Left hindlimb (tissue), 1 donor: ENCODE measurements around the gene SUN5.

Experiments
- DNase-seq: peaks from one replicate; pipeline ENCODE4 v3.0.0-alpha.2; 2018

The SUN5 gene

DNA sequence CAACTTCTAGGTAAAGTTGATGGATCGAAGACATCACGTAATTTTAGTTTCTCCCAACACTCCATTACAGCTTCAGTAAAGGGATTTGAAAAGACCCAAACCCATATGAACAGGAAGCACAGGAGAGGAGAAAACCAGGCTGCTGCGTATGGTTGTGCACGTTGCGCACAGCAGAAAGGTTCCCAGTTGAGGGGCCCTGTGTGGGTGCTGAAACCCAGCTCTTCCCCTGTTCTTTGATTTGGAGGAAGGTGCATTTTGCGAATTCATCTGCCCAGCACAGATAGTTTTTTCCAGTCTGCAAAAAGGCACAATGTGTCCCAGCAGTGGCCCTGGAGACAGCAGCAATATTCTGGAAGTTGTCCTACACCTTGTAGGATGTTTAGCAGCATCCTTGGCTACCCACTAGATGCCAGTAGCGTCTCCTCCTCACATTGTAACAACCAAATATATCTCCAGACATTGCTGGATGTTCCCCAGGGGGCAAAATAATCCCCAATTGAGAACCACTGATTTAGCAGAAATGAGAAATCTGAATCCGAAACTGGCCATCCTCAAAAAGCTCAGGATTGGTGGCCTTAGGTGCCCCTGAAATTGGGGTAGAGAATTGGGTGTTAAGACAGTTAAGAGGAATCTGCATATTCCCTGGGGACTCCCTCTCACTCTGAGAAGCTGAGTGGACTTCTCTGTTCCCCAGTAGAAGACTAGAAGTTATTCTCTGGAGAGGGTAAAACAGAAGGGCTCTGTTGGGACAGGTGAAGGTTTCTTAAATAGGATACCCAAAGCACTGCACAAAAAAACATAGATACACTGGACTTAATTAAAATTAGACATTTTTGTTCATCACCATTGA, 12.2 kb downstream of the SUN5 start:
- DNase-seq = no peak

DNA sequence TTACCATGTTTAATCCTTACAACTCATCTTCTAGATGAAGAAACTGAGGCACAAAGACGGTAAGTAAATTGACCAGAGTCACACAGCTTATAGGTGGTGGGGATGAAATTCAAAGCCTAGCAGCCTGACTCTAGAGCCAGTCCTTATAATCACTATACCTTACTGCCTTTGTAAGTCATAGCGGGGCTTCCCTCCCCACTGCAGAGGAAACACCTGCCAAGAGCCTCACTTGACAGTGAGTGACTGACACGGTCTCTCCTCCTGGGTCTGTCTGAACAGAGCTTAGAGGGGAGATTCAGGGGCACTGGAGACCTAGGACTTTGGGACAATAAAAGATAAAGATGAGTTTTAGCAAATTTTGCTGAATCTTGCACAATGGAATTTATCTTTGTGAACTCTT, 12.8 kb downstream of the SUN5 start:
- DNase-seq = no peak

DNA sequence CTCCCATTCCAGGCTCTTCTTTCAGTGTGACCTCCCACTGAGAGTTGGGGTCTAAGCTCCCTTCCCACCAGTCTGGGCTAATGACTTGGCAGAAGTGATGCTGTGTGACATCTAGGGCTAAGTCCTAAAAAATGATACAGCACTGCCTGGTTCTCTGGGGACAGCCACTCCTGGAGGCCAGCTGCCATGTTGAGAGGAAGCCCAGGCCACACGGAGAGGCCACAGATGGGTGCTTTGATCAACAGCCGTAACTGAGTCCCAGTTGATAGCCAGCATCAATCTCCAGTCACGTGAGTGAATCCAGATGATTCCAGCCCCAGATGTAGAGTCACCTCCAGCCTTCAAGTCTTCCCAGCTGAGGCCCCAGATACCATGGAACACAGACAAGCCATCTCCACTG, 13.8 kb downstream of the SUN5 start:
- DNase-seq = no peak

DNA sequence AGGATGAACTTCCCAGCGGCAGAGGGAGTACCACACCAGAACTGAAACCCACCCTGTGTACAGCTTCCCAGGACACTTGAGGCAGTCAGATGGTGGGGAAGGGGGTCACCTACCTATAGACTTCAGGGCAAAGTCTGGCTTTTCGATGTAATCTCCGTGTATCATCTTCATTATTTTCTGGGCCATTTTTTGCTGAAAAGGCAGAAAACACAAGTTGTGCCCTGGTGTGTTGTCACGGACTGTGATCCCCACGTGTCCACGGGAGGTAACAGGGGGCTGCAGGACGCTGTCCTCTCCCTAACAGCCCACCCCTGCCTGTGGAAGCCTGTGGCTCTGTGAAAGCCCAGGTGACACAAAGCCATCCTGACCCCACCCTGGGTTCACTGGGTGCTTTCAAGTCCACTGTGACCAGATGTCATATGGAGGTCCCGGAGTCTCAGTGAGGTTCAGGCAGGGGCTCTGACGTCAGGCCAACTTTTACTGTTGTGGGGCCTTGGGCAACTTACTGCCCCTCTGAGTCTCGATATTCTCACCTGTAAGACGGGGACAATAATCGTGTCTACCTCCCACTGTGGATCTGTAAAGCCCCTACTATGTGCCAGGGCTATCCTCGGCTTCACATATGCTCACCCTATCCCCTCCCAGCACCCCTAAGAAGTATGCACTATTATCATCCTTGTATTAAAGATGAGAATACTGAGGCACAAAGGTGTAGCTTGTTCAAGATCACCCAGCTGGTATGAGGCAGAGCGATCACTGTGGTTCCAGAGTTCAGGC, 14.5 kb downstream of the SUN5 start:
- no peak for DNase-seq

DNA sequence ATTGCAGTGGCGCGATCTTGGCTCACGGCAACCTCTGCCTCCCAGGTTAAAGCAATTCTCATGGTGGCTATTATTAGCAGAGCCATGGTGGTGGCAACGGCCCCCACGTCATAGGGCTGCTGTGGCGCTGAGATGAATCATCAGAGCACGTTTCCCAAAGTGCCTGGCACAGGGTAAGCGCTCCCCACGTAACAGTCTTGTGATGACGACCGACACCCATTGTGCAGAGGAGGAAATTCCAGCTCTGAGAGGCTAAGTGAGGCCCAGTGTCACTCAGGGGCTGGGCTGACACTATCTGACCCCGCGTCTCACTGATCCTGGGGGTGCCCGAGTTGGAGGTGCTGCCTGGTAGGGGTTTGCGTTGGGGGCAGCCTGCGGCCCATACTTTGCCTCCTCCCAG, 16.2 kb downstream of the SUN5 start:
- DNase-seq = no peak

DNA sequence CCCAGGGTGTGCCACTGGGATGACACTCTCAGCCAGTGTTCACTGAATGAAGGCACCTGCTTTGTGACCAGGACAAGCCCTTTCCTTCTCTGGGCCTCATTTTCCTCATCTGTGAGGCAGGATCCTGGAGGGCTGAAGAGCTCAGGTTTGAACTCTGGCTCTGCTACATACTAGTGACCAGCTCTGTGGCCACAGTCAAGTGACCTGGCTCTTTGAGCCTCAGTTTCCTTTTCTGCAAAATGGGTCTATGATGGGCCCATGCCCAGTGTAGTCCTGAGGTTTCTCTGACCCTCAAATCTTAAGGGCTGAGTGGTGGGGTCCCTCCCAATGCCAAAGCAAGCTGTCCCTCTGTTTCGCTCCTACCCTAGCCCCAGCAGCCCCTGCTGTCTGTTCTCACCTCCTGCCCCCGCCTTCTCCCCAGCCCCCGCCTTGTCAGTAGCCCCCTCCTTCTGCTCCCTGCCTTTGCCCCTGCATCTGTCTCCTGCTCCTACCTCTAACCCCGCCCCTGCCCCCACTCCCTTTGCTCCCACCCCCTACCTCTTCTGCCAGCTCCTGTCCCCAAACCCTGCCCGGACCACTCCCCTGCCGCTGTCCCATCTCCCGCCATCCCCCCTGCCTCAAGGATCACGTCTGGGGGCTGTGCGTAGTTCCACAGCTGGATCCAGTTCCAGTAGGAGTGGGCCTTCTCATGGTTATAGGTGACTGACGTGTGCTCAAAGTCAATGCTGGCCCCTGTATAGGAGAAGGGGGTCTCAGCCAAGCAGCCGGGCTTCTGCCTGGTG, 17.0 kb downstream of the SUN5 start:
- DNase-seq = no peak

DNA sequence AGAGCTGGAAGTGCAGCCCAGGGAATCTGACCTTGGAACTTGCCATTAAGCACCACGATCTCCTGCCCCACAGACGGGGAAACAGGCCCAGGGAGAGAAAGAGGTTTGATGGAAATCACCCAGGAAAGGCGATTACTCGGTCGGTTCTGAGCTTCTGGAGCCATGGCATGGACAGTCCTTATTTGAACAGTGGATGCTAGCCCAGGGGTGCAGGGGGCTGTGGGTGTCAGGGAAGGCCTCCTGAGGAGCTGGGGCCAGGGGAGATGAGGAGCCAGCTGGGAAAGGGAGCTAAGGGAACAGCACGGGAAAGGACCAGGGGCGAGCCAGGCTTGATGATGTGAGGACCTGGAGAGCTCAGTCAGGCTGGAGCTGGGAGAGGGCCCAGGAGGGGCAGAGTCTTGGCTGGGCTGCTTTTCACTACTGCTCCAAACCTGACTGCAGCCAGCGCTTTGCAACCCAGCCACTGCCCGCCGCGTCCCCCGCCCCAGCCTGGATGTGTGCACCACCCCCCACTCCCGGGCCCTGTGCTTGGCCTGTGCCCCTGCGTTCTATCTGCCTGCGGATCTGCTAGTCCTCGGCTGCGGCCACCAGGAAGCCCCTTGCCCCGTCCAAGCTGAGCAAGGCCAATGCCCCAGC, 17.8 kb downstream of the SUN5 start:
- DNase-seq = no peak

DNA sequence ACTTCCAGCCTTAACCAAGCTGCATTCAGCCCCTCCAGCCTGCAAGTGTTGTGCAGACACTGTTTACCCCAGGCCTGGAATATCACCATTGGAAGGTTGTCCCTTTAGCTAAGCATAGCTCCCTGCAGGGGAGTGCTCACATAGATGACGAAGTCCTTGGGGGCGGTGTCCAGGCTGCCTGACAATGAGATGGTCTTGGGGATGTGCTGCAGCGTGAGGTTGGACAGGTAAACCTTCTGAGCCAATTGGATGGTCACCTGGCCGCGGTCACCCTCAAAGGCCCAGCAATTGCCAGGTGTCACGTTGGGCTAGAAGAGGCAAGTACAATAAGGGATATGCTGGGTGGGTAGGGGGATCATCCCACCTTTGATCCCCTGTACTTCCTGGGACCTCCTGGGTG, 18.6 kb downstream of the SUN5 start:
- DNase-seq = no peak

DNA sequence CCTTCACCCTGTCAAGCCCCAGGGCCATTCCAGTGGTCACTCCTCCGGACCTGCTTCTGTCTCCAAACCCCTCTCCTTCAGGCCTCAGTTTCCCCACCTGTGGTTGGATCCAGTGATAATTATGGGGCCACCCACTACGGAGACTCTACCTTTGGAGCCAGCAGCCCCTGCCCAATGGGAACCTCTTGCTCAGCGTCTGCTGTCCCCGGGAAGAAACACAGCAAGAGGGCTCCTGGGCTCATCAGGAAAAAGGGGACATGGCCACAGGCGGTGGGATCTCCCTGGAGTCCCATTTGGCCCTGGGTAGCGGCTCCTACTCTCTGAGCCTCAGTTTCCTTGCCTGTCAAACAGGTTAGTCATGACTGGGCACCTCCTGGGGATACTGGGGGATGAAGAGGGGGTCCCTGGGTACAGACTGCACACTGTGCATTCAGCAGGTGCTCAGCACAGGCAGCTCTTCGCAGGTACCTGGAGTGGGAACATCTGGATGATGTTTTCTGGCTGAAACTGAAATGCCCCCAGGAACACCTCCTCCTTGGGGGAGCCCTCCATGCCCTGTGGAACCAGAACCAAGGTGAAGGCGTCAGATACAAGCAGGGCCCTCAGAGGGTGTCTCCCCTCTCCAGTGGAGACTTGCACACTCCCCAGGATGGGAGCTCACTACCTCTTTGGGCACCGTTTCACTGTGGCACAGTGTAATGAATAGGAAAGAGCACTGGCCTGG, 19.4 kb downstream of the SUN5 start:
- DNase-seq = no peak

DNA sequence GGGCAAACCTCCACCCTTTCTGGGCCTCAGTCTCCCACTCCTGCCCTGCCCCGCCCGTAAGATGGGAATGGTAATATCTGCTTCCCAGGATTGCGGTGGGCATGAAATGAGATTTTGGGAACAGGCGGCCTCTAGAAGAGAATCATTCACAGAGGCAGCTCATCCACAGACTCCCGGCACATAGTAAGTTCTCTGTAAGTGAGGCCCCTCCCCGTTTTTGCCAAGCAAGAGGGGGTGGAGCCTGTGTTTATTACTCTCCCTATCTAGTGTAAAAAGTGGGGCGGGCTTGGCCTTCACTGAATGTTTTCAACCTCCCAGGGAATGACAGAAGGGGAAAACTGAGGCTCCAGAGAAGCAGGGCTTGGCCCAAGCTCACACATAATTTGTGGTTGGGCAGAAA, 20.0 kb downstream of the SUN5 start:
- no peak for DNase-seq

DNA sequence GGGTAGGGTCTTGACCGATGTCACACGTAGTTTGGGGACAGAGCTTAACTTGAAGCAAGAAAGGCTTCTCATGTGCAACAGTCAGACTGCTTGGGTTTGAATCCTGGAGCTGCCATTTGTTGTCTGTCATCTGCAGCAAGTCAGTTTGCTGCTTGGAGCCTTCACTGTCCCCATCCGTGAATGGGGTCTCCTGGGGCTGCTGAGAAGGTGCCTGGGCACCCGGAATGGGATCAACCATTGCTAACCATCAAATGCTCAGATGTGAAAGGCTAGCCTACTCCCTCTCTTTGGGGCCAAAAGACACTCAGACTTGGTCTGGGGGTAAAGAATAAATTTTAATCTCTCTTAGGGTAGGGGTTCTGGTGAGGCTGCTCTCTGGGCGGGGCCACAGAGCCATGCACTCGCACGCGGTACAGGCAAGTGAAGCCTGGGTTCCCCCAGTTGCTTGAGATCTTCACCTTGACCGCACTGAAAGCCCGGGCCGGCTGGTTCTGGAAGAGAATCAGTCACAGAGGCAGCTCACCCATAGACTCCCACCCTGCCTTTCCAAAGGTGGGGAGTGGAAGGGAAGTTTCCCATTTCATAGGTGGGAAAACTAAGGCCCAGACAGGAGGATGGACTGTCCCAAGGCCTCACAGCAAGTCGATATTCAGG, 20.6 kb downstream of the SUN5 start:
- no peak for DNase-seq

DNA sequence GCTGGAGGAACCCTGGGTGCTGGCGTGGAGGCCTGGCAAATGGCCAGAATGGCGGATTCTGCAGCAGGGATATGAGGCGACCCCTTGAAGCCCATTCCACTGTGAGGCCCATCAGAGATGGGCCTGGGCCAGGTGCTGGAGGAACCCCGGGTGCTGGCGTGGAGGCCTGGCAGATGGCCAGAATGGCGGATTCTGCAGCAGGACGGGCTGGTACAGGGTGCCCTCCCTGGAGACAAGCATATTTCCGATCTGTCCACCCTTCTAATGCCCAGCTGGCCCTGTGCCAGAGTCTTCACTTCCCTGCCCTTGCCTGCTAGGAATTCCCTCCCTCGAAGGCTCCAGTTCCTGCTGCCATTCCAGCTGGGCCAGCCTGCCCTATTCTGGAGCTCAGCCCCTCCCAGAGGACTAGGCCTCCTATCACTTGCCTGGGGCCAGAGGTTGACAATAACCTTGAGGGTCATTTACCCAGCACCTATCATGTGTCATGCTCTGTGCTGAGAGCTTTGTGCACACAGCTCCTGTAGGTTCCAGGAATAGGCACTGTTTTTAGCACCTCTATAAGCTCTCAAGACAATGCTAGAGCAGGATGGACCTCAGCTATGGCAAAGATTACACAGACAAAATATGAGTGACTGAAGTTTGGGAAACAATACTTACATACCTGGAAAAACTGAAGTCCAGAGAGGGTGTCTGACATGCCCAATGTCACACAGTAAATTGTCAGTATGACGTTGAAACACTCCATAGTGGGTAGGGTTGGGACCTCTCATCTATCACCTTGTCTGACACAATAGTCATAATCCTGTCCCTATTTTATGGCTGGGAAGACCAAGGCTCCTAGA, 21.4 kb downstream of the SUN5 start:
- no peak for DNase-seq

DNA sequence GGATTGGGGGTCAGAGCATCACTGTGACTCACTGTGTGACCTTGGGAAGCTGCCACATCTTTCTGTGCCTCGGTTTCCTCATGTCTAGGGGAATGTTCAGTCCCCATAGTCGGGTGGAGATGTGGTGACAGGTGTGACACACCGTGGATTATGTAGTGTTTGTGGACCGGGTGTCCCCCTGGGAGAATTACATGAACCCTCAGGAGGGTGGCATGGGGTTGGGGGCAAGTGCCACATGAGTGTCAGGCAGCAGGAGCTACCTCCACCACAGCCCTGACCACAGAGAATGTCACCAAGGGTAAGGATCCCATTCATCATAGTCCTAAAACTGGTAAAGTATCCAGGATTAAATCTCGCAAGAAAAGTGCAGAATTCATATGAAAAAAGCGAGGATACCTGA, 23.2 kb downstream of the SUN5 start:
- no peak for DNase-seq

DNA sequence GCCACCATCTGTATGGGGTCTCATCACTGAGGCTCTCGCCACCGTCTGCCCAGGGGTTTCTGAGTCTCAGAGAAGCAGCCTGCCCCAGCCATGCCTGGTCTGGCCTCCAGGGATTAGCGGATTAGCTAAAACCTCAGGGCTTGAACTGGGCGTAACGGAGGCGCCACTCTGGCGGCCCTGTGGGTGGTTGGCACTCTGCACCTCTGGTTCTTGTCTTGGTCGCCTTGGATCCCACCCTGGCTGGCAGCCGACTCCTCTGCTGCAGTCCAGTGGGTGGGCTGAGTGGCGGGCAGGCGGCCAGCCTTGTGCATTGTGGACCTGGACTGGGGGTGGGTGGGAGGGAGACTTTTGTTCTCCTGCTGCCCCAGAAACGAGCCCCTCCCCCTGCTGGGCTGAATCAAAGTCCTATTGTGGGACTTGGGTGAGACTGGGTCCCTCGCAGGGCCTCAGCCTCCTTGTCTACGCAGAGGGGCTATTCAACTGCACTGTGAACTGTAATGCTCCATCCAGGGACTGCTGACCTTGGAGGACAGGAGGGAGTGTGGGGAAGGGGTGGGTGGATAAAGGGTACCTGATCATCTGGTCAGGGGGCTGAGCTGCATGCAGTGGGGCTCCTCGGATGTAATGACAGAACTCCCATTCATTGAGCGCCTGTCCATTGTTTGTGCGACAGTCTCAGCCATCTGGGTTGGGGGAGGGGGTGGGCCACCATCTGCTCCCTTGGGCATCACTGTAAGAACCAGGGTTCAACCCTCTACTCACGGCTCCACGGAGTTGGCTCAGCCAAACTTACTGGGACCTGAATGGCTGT, 23.9 kb downstream of the SUN5 start:
- DNase-seq = no peak

DNA sequence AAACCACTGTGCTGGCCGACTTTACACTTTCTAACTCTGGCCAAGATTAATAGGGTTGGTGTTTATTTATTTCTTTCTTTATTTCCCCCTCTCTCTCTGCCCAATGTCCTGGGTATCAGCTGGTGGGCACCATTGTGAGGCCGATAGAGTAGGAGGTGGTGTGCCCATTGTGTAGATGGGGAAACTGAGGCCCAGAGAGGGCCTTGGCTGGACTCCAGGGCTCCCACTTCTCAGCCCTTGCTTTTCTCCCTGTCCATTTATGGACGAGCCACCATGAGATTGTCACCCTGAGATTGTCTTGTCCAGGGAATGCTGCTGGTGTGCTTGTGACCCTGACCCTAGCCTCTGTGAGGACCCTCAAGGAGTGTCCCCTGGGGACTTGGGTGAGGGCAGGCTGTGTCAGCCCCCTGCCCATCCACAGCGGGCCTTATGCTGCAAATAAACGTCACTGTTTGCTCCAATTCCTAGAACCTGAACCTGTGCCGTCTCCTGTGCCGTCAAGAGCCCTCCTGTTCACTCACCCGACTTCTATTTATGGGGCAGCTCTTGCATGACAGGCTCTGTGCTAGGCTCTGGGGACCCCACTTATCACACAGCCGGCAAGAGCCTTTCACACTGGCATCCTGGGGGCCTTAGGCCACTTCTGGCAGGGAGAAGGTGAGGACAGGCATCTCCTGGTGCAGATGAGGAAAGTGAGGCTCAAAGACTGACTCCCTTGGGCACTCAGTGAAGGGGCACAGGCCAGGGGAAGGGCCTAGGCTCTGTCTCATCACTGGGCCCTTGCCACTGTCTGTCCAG, 24.8 kb downstream of the SUN5 start:
- no peak for DNase-seq

DNA sequence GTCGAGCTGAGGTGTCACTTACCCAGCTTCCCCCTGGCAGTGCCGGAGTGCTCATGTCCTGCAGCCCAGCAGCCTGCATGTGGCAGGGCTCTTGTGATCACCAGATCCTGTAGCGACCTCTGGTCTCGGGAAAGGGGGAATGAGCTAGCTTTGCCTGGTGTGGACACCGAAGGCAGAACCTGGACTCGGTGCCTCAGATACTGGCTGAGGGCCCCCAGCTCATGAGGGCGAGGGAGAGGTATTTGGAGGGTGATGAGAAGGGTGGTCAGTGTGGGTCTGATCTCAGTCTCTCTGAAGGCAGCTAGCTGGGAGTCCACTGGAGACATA, 26.3 kb downstream of the SUN5 start:
- DNase-seq = no peak

DNA sequence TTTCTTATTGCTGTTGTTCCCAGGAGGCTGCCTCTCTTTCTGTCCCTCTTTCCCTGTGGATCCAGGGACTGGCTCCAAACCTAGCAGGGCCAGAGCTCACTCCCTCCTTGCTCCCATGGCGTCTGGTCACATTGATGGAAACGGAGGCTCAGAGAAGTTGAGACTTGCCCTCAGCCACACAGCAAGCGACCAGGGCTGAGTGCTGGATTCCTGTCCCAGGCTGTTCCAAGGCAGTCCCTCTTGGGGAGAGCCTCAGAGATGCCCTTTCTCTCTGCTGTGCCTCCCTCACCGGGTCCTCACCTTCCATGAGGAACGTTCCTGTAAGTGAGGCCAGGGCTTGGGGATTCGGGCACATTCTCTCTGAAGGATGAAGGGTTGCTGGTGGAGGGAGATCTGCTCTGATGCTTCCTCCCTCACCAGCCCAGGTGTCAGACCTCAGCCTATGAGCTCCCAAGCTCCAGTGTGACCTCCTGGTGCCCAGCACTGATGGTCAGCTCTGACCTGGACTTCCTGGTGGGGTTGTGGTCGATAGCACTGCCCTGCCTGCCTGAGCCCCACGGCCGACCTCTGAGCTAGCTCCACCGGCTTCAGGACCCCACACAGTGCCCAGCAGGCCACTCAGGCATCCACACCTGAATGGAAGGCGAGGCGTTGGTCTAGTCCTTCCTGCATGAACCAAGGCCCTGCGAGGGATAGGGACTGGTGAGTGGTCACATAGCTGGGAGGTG, 26.8 kb downstream of the SUN5 start:
- no peak for DNase-seq

DNA sequence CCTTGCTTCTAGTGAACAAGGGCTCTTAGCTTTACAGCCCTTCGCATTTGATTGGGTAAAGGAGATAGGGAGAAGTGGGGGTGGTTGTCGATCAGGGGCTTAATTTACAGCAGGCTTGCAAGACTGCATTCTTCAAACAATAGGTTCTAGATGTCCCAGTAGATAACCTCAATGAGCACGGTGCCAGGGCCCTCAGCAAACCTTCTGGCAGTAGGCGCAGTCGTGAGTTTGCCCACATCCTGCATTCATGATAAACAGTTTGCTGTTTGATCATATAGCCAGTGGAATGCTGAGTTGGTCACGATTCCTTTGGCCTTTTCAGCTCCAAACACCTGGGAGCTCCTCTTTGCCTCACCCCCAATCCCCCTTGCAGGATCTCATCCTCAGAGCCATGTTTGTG, 27.5 kb downstream of the SUN5 start:
- no peak for DNase-seq
